ENCODE measurements around the gene TRPM6. TPM values are rescaled to one million over a fixed set of nuclear protein-coding genes. Genes with fewer than 3 reads are reported as not detected.

The TRPM6 gene
- total RNA-seq, 1 experiment from 2014 or later, result not detected

- Histone ChIP-seq H3K4me1 (ENCODE audit: insufficient read depth, low read length) (no peaks in the 10 kb centered on the region), H3K9ac (ENCODE audit: low read length) (no peak overlapping the region), H3K79me2 (ENCODE audit: low read length) (no peaks in the 10 kb centered on the region), H3K9me3 (ENCODE audit: low read length) (no peaks in the 10 kb centered on the region), H3K4me2 (ENCODE audit: low read length) (no peak overlapping the region), H2AFZ (ENCODE audit: low read length) (no peak overlapping the region), H3K27me3 (ENCODE audit: low read length) (0 out of 2 replicates have a peak, but pooled peaks cover 3% of the 10 kb centered on the region), H3K36me3 (ENCODE audit: low read depth, low read length) (no peaks in the 10 kb centered on the region), H3K4me3 (ENCODE audit: low read length) (no peak overlapping the region), H3K27ac (ENCODE audit: low read length) (no peak overlapping the region), H3F3A (ENCODE audit: low read length, unreplicated experiment) (no peaks in the 10 kb centered on the region), H4K20me1 (ENCODE audit: low read length) (no peaks in the 10 kb centered on the region), H3K9me2 (replicated peaks; ENCODE audit: low read length) (no peaks in the 10 kb centered on the region)
- TF ChIP-seq EZH2phosphoT487 (IDR thresholded peaks at IDR 0.05; ENCODE audit: borderline replicate concordance, low read length), result no peak
- no peak for TF ChIP-seq CTCF (conservative IDR thresholded peaks at IDR 0.05; ENCODE audit: low read depth, low read length)
- no peak for TF ChIP-seq EZH2 (IDR thresholded peaks at IDR 0.05; ENCODE audit: low read length, unreplicated experiment)
- ATAC-seq, result no peak
- ChIA-PET CTCF (no interaction called here), POLR2A (ENCODE audit: unreplicated experiment) (no interaction called here)
- DNase-seq, result no peak
- BruUV-seq (replicated peaks), result no TSS peak
- intact Hi-C loops (cut with micrococcal nuclease), result loop anchor here (5.0 to 10.0 kb wide), 2 partner anchors 413 to 1530 kb away; no protein-coding TSS in a partner anchor
Observed at GRCh38 chr9:74772121-74772520, 115.6 kb downstream of the TRPM6 start.

GRCh38 chr9:74771672-74772071, 116.0 kb downstream of the TRPM6 start:
- POLR2A ChIA-PET (ENCODE audit: unreplicated experiment), result no interaction called here

More at GRCh38 chr9:74771672-74772071, 116.0 kb downstream of the TRPM6 start:
- no peak for DNase-seq
- no peak overlapping the region for H2AFZ ChIP-seq (ENCODE audit: low read length)
- H3K27me3 ChIP-seq (ENCODE audit: low read length), result 0 out of 2 replicates have a peak, but pooled peaks cover 6% of the 10 kb centered on the region
- no peaks in the 10 kb centered on the region for H3K4me1 ChIP-seq (ENCODE audit: insufficient read depth, low read length)
- no peaks in the 10 kb centered on the region for H3F3A ChIP-seq (ENCODE audit: low read length, unreplicated experiment)
- no TSS peak for BruUV-seq (replicated peaks)
- no peaks in the 10 kb centered on the region for H3K9me2 ChIP-seq (replicated peaks; ENCODE audit: low read length)
- no peak overlapping the region for H3K27ac ChIP-seq (ENCODE audit: low read length)
- CTCF ChIA-PET, result no interaction called here
- no peak for ATAC-seq
- no peaks in the 10 kb centered on the region for H3K36me3 ChIP-seq (ENCODE audit: low read depth, low read length)
- H3K79me2 ChIP-seq (ENCODE audit: low read length), result no peaks in the 10 kb centered on the region
- intact Hi-C loops (cut with micrococcal nuclease), result loop anchor here (5.0 to 10.0 kb wide), 2 partner anchors 413 to 1531 kb away; no protein-coding TSS in a partner anchor
- TF ChIP-seq CTCF (conservative IDR thresholded peaks at IDR 0.05; ENCODE audit: low read depth, low read length) (no peak), EZH2phosphoT487 (IDR thresholded peaks at IDR 0.05; ENCODE audit: borderline replicate concordance, low read length) (no peak), EZH2 (IDR thresholded peaks at IDR 0.05; ENCODE audit: low read length, unreplicated experiment) (no peak)
- no peaks in the 10 kb centered on the region for H4K20me1 ChIP-seq (ENCODE audit: low read length)
- H3K4me3 ChIP-seq (ENCODE audit: low read length), result no peak overlapping the region
- no peak overlapping the region for H3K4me2 ChIP-seq (ENCODE audit: low read length)
- H3K9me3 ChIP-seq (ENCODE audit: low read length), result no peaks in the 10 kb centered on the region
- no peak overlapping the region for H3K9ac ChIP-seq (ENCODE audit: low read length)

Measured in PC-3 (cell line).